ENCODE measurements around the gene PAX4.

DNA sequence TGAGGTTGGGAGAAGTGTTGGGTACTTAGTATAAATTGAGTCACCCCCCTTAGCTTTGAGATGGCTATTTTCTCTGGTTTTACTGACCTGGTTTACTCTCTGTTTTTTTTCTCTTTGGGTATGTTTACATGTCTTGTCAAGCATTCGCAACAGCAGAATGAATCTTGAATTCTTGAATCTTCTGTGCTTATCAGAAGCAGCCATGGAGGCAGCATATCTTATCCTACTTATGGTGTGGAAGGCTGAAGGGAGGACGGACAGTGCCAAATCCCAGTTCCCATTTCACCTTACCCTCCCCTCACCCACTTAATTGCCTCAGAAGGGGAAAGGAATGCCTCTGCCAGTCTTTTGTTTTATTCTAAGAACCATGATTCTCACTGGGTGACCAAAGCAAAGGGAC is 37.8 kb upstream of the PAX4 start:
- TF ChIP-seq, protein P1, sequence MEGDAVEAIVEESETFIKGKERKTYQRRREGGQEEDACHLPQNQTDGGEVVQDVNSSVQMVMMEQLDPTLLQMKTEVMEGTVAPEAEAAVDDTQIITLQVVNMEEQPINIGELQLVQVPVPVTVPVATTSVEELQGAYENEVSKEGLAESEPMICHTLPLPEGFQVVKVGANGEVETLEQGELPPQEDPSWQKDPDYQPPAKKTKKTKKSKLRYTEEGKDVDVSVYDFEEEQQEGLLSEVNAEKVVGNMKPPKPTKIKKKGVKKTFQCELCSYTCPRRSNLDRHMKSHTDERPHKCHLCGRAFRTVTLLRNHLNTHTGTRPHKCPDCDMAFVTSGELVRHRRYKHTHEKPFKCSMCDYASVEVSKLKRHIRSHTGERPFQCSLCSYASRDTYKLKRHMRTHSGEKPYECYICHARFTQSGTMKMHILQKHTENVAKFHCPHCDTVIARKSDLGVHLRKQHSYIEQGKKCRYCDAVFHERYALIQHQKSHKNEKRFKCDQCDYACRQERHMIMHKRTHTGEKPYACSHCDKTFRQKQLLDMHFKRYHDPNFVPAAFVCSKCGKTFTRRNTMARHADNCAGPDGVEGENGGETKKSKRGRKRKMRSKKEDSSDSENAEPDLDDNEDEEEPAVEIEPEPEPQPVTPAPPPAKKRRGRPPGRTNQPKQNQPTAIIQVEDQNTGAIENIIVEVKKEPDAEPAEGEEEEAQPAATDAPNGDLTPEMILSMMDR (IDR thresholded peaks at IDR 0.05), result no peak
- no peak for TF ChIP-seq POLR2A (IDR thresholded peaks at IDR 0.05)
